Stimulated activated CD4-positive, alpha-beta T cell treated with anti-CD3 and anti-CD28 coated beads, Interleukin-1b, Interleukin-23, amount 100 ng/mL, for 48 hours (primary cell): ENCODE results near the gene RBSN.

ENCODE experiments used
- DNase-seq: peaks from one replicate; pipeline ENCODE4 v3.0.0-alpha.2; 2020

The RBSN gene

DNA sequence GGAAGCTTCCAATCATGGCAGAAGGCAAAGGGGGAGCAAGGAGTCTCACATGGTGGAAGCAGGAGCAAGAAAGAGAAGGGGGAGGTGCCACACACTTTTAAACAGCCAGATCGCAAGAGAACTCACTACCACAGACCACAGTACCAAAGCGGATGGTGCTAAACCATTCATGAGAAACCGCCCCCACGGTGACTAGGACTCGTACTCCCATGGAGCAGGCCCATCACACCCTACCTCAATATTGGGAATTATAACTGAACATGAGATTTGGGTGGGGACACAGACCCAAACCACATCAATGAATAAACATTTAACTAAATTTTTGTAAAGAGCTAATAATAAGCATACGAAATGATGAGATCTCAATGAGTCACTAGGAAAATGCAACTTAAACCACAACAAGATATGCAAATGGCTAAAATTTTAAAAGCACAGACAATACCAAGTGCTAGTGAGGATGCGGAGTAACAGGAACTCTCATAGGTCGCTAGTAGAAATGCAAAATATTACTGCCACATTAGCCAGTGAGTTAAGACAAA lies 43.9 kb downstream of the RBSN start:
- DNase-seq: peak; percentile 64

DNA sequence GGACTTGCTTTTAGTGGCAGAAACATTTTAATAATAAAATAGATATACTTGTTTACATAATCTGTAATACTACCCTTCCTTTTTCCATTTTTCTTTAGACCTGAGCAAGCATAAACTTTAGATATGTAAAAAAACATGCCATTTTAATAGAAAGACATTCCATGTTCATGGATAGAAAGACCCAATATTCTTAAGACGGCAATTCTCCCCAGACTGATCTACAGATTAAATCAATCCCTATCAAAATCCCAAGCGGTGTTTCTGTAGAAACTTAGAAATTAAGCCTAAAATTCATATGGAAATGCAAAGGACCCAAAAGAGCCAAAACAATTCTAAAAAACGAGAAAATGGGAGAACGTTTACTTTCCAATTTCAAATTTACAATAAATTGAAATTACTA lies 45.4 kb downstream of the RBSN start:
- no peak for DNase-seq

DNA sequence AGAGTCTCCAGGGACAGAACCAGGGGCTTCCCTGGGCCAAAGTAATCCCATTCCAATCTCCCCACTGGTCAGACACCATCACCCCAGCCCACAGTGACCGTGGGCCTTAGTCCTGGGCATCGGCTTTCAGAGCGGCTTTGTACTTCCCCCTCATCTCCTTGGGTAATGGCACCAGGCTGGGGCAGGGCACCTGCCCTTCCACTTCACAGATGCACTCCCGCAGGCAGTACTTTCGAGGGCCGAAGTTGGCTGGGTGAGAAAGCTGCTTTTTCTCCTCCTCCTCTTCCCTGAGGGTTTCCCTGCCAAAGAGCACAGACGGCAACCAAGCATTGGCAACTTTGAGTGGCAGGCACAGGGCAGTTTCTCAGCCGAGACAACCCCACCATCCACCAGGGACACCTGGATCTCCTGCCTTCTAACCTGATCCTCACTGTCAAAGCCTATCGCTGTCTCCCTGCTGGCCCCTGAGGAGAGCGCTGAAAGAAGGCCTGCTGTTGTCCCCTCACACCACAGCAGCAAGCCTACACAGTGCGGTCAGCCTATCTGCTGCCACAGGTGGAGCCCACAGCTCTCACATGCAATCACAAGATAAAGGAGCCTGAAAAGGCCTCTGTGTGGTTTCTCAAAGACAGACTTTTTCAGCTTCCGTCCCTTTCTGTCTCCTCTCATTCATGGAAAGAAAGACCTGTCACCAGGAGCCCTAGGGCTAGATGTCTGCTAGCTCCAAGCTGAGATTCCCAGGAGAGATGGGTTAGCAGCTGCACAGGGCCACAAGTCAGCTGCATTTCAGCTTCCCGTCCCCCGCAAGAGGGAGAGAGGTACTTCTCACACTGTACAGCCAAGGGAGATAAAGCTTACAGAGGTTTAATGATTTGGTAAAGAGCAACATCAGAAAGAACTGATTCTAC lies 46.4 kb downstream of the RBSN start:
- no peak for DNase-seq

DNA sequence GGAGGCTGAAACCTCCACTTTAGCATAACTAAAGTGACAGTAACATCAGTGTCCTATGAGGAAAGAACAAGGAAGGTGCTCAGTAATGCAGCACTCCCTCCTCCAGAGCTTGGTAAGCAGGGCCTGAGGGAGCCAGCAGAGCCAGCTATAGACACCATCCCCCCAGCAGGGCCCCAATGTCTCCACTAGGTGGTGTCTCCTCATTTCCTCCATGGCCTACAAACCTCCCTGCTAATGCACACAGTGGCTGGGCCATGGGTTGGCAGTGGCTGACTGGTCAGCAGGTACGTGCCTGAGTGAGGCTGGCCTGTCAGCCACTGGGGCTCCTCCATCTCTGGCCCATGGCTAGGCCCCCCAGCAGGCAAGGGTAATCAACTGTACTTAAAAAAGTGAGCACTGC lies 47.4 kb downstream of the RBSN start:
- DNase-seq: peak; percentile 41

DNA sequence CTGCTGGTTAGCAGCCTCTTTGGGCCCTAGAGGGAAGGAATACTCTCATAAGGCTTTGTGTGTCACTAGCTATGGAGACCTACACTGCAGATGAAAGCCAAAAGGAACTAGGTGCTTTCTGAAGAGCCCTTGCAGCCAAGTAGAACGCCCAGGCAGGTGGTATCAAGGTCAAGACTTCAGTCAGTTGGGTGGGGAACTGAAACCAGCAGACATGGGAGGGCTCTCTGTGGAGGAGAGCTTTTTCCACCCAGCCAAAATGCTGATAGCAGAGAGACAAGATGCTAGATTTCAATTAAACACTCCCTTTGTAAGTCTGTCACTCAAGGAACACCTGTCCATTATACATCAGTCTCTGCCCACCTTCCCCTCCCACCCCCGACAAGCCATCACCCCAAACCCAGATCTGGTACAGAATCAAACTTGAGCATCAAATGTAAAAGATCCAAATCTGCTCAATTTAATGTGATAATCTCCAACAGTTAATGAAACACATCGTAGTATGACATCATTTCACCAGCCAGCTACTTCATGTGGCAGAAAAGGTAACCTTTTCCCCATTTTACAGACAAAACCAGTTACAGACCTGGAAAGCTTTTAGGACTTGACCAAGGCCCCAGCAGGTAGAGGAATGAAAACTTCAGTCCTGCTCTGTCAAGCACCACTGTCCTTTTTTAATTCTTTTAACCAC lies 48.4 kb downstream of the RBSN start:
- no peak for DNase-seq

DNA sequence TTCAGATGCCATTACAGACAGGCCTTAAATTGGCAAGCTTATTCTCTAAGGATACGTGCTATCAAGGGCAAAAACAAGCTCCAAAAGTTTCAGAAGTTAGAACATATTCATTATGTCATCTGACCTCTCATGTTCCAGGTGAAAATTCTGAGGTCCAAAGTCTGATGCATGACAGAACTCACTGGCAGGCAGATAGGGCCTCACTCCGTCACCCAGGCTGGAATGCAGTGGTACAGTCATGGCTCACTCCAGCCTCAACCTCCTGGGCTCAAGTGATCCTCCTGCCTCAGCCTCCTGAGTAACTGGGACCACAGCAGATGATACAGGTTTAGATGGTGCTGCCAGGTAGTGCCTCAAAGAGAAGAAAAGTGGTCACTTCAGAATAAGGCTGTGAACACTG lies 49.4 kb downstream of the RBSN start:
- no peak for DNase-seq

DNA sequence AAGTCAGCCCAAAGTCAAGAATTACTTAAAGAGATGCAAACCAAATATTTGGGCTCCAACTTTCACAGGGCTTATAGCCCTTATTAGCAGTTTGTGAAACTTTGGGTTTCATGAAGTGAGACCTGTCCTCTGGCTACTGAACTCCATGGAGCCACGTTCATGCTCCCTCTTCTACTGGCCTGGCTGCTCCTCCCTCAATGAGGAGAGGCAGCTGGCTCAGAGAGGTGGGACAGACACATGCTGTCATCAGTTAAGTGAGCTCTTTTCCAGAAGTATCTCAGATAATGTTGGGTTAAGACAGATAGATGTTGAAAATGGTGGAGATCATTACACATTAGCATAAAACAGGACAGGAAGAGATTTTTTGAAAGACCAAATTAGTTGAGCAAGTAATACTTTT lies 53.3 kb downstream of the RBSN start:
- DNase-seq: no peak

DNA sequence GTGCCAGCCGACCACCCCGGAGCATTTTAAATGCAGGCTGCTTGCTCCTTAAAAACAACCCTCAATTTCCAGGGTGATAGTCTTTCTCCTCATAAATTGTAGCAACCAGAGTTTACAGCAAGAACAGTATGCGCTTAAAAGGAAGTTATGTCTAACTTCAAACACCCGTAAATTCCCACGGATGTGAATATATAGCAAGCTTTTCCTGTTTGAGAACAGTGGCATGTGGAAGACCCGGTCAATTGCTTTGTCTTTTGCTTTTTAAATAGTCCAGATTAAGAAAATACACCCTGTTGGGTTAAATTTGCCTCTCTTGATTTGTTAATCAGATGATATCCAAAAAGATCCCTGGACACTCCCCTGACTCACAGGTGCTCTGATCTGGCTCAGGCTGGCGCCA lies 54.6 kb downstream of the RBSN start:
- no peak for DNase-seq

DNA sequence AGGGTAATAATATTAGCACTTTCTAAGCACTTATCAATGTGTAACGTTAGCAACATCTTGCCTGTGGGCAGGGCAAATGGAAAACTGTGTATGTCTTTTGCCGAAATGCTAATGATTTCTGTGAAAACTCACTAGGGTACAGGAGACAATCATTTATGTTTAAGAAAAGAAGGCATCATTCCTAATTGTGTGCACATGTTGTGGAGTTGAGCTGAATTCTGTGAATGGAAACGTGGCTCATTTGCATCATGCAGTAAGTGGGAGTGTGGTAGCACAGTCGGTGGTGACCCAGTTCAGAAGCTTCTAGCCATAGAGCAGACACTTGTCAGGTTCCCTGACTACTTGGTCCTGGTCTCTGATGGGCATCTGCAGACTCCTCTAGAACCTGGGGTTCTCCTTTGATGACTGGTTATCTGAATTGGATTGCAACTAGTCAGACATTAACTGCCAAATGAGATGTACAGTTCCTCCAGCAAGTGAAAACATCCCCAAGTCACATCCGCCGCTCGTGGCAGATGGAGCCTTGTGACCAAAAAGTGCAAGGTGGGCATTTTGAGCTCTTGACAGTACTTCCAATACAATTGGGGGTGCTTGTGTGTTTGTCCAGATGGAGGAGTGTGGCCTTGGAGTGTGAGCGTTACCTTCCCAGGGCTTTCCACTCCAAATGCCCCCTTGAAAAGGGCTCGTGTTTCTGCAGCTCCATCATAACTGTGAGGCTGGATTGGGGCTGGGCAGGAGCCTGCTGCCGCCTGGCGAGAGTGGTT lies 55.4 kb downstream of the RBSN start:
- DNase-seq: no peak

DNA sequence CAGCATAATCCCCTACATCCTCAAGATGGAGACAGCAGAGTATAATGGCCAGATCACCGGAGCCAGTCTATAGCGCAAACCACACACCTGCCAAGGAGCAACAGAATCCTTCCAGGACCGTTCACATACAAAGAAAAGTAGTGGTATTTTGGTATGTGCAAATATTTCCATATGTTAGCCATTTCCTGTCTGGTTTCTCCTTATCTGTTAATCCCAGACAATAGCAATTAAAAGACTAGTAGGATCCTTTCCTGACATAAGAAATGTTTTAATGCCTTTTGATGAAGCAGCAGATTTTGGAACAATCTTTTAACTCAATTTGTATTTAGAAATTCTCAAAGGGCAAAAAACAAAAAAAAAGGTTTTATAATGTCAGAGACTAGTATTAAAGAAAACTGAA lies 56.0 kb downstream of the RBSN start:
- no peak for DNase-seq

DNA sequence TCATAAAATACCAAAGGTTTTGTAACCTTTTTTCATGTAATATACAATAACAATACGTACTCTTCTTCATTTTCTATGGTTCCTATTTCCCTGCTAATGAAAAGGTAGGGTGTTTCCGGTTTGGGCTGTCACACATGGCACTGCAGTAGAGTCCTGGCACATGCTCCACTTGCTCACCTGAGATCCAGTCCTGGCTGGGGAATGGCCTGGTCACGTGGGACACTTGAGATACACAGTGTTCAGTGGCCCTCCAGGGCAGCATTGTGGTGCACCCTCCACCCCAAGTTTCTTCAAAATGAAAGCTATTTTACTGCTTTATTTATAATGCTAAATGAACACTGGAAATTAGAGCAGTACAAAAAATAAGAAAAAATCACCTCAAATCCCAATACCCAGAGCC lies 57.0 kb downstream of the RBSN start:
- no peak for DNase-seq

DNA sequence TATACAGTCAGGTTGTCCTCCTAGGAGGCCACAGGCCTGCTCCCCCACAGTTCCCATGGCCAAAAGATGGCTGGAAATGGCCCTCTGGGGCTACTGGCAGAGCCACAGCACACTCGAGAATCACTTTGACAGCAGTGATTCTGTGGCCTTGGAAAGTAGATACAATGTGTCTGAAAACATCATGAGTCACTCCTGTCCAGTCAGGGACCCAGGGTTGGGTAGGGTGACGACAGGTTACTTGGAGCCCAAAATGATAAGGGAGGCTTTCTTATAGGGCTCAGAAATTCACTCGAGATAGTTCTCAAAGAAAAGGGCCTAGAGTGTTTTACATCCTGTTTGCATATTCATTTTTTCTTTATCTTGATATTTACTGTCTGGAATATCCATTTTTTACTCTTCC lies 58.1 kb downstream of the RBSN start:
- DNase-seq: no peak

DNA sequence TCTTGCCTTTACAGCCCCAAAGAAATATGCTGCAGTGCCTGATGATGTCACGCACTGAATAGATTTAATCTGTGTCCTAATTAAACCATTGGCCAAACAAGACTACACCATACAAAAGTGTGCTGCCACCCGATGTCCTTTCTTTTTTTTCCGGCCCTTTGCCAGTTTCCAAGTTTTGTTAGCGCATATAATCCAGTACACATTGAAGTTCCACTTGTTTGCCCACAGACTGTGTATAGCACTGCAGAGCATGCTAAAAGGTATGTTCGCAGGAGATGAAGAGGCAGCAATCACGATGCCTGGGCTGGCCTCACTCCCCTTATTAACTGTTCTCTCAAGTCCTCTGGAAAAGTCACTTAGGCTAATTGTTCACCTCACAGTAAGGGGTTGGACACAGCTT lies 60.6 kb downstream of the RBSN start:
- DNase-seq: no peak

DNA sequence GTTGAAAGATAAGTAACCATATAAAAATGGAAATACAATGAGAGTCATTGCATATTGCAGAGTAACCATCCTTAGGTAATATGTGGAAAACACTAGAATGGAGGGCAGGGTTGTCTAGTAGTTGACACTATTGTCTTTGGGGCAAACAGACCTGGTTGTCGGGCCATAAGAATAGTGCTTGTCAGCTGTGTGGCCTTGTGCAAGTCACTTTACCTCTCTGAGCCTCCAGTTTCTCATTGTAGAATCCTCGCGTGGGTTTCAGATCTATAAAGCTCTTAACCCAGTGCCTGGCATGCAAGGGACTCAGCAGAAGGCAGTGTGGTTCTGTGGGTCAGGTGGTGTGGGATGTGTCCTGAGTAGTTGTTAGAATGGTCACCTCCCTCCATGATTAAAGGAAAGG lies 65.8 kb downstream of the RBSN start:
- no peak for DNase-seq

DNA sequence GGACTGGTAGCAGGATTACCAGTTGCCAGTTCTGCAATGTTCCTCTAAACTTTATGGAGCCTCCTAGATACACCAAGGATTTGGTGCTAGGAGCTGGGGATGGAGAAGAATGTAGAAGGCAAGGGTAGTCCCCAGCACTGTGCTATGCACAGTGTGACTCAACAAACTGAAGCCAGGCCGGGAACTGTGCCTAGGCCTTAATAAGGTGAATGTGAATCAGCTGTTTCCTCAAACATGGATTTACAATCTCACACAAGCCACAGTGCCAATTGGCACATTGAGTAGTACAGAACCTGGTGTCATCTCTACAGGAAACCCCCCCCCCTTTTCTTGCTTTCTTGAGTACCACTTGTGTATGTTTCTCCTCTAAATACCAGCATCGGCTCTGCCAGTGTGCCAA lies 66.3 kb downstream of the RBSN start:
- DNase-seq: no peak

DNA sequence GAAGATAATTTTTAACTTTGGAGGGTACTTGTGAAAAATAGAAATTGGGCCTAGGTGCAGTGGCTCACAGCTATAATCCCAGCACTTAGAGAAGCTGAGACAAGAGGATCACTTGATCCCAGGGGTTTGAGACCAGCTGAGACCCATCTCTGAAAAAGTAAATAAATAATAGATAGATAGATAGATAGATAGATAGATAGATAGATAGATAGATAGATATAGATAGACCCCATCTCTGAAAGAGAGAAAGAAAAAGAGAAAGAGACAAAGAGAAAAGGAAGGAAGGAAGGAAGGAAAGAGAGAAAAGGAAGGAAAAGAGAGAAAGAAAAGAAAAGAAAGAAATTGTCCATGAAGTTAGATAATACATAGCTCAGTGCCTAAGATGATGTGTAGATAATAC lies 69.3 kb downstream of the RBSN start:
- DNase-seq: no peak

DNA sequence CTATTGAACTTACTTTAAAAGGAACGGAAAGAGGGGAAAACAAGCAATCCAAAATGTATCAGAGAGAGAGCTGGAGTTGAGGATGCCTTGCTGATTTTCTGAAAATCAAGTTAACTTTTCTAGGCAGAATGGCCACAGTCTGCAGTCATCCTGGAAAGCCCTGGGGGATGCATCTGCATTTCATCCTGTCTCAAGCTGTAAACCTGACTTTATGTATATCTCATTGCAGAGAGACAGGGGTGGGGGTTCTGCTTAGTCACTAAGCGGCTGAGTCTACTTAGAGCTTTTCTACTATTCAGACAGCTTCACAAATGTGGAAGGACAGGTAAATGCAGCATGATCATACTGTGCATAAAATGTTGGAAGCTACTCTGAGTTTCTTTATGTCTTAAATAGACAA lies 75.2 kb downstream of the RBSN start:
- no peak for DNase-seq

DNA sequence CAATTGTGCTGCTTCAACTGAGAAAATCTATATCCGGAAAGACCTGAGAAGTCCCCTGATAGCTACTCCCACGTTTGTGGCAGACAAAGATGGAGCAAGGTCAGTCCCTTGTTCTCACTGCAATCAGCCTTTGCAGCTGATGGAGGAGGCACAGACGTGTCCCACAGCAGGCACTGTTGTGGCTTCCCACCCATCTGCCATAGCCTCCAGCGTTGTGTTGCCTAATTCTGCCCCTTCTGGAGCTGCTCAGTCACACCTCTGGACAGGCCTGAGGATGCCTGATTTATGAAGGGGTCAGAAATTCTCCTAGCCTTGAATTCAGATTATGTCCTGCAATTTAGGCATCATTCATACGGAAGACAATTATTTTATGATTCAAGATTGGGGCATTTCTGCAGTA lies 75.7 kb downstream of the RBSN start:
- DNase-seq: no peak
